GM18502 (cell line): ENCODE measurements around the gene FUT4.

Experiments
- ATAC-seq: cut with Tn5 transposase; IDR thresholded peaks from one replicate; pipeline ENCODE4 v1.9.1; 2021; ENCODE audit warnings: mild to moderate bottlenecking; ENCODE audit not compliant: unreplicated experiment, poor library complexity

Gene FUT4

DNA sequence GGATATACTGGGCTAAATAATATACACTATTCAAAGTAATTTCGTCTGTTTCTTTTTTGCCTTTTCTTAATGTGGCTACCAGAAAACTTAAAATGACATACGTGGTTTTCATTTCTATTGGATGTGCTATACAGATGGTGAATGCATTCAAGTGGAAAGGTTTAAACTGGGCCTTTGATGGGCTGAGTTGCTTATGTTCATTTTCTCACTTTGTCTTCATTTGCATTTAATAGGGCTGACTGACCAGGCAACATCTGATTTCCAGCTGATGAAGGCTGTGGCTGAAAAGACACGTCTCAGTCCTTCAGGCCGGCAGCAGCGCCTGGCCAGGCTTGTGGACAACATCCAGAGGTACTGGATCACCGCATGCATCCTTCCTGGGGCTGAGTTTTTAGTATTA lies 51.4 kb downstream of the FUT4 start:
- no peak for ATAC-seq

GRCh38 chr11:94597896-94598295 lies 54.2 kb downstream of the FUT4 start:
- no peak for ATAC-seq
